Adrenal gland (tissue), 5 donors: ENCODE data around the gene NLRP6.

Source experiments
- POLR2A ChIP-seq, 2 donors: fragments of 450-650 bp; IDR thresholded peaks; one replicate each; pipeline ENCODE4 v1.6.1; 2017; ENCODE audit warnings: antibody characterized with exemption in 2 of 2, mild to moderate bottlenecking in 2 of 2, moderate library complexity in 1 of 2
- TF ChIP-seq, protein P1 (sequence below), 6 experiments: fragments of 450-650 bp in 4 of 6; fragments of 200-600 bp in 2 of 6; sonication (generic) in 1 of 6; IDR thresholded peaks; 1 replicate in 5 of 6; 2 replicates in 1 of 6; pipeline versions ENCODE4 v1.5.1 to v1.8.0; 2016 to 2021; ENCODE audit warnings: antibody characterized with exemption in 6 of 6, mild to moderate bottlenecking in 2 of 6, moderate library complexity in 1 of 6
- donor health status: DM: no; HTN: no; CAD: no.

DNA sequence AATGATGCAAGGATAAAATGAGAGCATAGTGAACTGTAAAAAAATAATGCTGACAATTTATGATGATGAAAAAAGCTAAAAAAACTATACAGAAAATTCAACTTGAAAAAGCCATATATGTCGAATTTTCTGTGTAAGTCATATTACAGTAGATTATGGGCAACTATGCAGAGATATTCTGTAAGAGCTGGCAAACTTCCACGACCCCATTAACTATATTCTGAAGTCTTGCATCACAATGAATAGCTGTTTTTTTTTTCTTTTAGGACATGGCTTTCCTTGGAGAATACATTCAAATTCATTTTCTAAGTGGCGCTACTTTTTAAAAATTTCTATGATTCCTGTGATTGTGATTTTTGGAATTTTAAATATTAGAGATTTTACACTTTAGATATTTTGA is 23.0 kb upstream of the NLRP6 start:
- TF ChIP-seq, protein P1, sequence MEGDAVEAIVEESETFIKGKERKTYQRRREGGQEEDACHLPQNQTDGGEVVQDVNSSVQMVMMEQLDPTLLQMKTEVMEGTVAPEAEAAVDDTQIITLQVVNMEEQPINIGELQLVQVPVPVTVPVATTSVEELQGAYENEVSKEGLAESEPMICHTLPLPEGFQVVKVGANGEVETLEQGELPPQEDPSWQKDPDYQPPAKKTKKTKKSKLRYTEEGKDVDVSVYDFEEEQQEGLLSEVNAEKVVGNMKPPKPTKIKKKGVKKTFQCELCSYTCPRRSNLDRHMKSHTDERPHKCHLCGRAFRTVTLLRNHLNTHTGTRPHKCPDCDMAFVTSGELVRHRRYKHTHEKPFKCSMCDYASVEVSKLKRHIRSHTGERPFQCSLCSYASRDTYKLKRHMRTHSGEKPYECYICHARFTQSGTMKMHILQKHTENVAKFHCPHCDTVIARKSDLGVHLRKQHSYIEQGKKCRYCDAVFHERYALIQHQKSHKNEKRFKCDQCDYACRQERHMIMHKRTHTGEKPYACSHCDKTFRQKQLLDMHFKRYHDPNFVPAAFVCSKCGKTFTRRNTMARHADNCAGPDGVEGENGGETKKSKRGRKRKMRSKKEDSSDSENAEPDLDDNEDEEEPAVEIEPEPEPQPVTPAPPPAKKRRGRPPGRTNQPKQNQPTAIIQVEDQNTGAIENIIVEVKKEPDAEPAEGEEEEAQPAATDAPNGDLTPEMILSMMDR (IDR thresholded peaks at IDR 0.05), result no peak
- no peak for TF ChIP-seq POLR2A (IDR thresholded peaks at IDR 0.05)
